ENCODE data around the gene MFF. TPM values are rescaled to one million over a fixed set of nuclear protein-coding genes. Genes with fewer than 3 reads are reported as not detected.

Gene MFF
- total and polyA plus RNA-seq, 2 of the 4 experiments (the other 2 are of a cell fraction) = 70.1 to 86.4 TPM

DNA sequence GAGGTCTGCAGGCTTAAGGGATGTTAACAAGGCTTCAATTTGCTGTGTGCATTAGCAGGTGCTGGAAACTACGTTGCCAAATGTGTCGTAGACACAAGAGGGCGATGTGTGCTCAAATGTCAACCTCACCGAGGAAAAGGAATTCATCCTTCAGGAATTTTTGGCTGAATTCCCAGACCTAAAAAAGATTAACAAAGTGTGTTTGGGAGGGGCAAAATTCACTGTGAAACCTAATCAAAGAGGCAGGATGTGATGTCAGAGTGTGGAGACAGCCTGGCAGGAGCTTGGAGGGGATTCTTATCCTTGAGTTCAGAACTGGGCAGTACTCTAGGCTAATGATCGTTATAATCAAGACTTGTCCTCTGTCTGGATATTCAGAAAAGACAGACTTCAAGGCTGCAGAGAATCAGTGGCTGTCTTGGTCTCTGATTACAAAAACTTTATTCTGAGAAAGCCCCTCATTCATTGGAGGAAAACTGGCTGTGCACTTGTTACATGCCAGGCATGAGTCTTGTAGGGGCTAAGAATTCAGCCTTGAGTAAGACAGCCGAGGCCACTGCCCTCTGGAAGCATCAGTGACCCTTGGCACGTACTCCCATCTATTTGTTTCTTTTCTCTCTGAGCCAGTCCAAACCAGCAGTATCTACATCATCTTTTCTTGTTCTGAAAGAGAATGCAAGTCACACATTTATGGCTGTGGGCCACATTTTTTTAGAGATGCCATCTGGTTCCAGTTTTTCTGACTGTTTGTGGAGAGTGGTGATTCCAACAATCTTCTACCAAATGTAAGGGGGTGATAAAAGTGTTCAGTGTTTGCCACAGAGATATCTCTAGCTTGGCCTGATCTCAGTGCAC lies 81.4 kb downstream of the MFF start (continued):
- TF ChIP-seq NFE2L2 (IDR thresholded peaks at IDR 0.05; ENCODE audit: low read depth, low read length) = no peak
- TF ChIP-seq RFX5 (IDR thresholded peaks at IDR 0.05; ENCODE audit: low read depth, low read length) = no peak
- TF ChIP-seq RCOR1 (IDR thresholded peaks at IDR 0.05; ENCODE audit: insufficient replicate concordance, low read length) = peak; percentile 62

Other genes starting within 250 kb of the MFF start
- gene COL4A4, start 161.0 kb upstream of the MFF start, total RNA-seq (2012; rRNA removed) = 0.28 TPM in 1 of 2 replicates, not detected in the other
- 0.02 TPM in 1 of 2 replicates, not detected in the other for gene COL4A4, start 161.0 kb upstream of the MFF start, polyA plus RNA-seq (2012; rRNA removed)
- gene COL4A3, start 160.6 kb upstream of the MFF start, total RNA-seq (2012; rRNA removed) = not detected in 2 replicates
- gene COL4A3, start 160.6 kb upstream of the MFF start, polyA plus RNA-seq (2012; rRNA removed) = not detected in 2 replicates
- gene TM4SF20, start 54.1 kb downstream of the MFF start, total RNA-seq (2012; rRNA removed) = under 0.01 TPM in 2 replicates
- gene TM4SF20, start 54.1 kb downstream of the MFF start, polyA plus RNA-seq (2012; rRNA removed) = 0.03 and 0.06 TPM in 2 replicates
- not detected in 2 replicates for gene SCYGR1, start 62.7 kb downstream of the MFF start, total RNA-seq (2012; rRNA removed)
- gene SCYGR1, start 62.7 kb downstream of the MFF start, polyA plus RNA-seq (2012; rRNA removed) = not detected in 2 replicates
- 93.6 and 126 TPM in 2 replicates for gene AGFG1, start 146.9 kb downstream of the MFF start, total RNA-seq (2012; rRNA removed)
- gene AGFG1, start 146.9 kb downstream of the MFF start, polyA plus RNA-seq (2012; rRNA removed) = 58.1 and 58.4 TPM in 2 replicates